RWPE1 (cell line): ENCODE measurements around the gene HAND2.

ENCODE experiments used
- CTCF ChIA-PET: fragments of 350-600 bp; sonication (Branson Sonifier 250); formaldehyde crosslinking; extraction: SDS; loops from one replicate; lab custom pipeline; 2021; lab: Yijun Ruan, JAX
- POLR2A ChIA-PET: fragments of 400-600 bp; formaldehyde crosslinking; extraction: SDS; loops from one replicate; lab custom pipeline; 2020; ENCODE audit warnings: antibody characterized with exemption; ENCODE audit not compliant: low non-redundant PET; lab: Yijun Ruan, JAX
- DNase-seq: peaks from one replicate; pipeline ENCODE4 v3.0.0; 2012; ENCODE audit warnings: low spot score
- H3K27ac ChIP-seq: fragments of 450-650 bp; 2 replicates; pipeline ENCODE4 v1.5.1; 2017
- TF ChIP-seq, protein P1 (sequence below): fragments of 450-650 bp; conservative IDR thresholded peaks from 2 replicates; pipeline ENCODE4 v1.5.1; 2017; ENCODE audit warnings: low read depth, mild to moderate bottlenecking

The HAND2 gene

DNA sequence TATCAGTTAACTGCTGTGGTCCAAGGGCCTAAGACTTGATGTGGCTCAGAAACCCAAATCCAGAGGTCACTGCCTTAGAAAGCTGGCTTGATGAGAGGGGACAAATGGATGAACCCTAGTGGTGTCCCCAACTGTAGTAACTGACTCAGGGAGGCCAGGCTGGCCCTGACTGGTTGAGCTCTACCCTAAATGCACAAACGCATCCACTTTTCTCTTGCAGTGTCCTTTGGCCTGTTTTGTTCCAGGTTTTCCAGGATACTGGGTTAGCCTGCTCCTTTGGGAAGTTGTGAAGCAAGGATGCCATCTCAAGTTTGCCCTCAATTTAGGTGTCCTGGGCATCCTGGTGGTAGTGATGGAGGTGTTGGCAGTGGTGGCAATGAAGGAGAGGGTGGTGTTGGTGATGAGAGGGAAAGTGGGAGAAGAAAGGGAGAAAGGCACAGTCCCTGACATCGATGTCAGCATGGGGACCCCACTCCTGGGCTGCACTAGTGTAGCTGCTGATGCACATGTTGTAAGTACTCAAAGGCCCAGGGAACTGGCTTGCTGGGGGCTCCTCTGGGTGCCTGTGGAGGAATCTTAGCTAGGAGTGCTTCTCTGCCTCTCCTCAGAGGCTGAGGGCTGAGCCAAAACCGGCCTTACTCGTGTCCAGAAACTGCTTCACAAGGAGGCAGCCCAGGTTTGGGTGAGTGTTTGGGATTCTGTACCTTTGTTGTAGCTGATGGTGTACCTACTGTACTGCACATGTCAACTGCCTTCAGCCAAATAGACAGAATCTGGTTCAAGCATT, 2.9 kb upstream of the HAND2 start:
- POLR2A ChIA-PET, result no interaction called here
- no peak overlapping the region for H3K27ac ChIP-seq
- TF ChIP-seq, protein P1, sequence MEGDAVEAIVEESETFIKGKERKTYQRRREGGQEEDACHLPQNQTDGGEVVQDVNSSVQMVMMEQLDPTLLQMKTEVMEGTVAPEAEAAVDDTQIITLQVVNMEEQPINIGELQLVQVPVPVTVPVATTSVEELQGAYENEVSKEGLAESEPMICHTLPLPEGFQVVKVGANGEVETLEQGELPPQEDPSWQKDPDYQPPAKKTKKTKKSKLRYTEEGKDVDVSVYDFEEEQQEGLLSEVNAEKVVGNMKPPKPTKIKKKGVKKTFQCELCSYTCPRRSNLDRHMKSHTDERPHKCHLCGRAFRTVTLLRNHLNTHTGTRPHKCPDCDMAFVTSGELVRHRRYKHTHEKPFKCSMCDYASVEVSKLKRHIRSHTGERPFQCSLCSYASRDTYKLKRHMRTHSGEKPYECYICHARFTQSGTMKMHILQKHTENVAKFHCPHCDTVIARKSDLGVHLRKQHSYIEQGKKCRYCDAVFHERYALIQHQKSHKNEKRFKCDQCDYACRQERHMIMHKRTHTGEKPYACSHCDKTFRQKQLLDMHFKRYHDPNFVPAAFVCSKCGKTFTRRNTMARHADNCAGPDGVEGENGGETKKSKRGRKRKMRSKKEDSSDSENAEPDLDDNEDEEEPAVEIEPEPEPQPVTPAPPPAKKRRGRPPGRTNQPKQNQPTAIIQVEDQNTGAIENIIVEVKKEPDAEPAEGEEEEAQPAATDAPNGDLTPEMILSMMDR, result no peak
- CTCF ChIA-PET, result no interaction called here
- DNase-seq, result no peak

DNA sequence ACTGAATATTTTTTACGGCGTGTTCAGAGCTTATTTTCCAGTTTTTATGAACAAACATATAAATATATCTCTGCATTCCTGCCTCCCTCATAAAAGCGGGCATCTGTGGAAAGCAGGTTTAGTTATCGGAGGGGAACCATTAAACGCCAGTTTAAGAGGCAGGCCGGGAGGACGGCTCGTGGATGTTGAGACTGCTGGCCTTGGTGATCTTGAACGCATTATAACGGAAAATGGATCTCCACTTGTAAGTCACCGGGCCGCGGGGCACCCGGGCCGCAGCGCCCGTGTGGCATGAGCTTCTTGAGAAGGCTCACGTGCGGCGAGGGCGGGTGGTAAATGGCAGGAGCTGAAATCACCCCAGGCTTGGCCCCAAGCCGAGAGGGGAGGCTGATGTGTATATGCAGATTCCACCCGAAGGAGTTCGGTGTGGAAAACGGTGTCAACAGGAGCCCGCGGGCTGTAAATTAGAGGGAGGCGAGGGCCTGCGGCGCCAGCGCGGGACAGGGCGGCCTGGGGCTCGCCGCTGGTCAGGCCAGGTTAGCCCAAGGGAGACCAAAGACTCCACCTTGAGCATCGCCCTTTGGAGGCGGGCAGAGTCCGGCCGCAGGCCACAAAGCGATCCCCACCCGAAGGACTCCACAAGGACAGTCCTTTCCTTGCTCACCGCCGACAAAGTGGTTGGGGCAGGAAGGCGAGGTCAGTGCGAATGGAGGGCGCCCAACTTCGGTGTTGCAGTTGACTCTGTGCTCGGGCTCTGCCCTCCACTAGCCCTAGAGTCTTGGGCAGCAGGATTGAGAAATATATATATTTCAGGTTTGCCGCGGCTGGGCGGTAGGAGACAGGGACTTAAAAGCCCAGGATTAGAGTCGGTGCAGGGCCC, 1.3 kb upstream of the HAND2 start:
- ChIA-PET CTCF (no interaction called here), POLR2A (no interaction called here)
- no peak for DNase-seq
- TF ChIP-seq, protein P1, result no peak
- H3K27ac ChIP-seq, result no peak overlapping the region

DNA sequence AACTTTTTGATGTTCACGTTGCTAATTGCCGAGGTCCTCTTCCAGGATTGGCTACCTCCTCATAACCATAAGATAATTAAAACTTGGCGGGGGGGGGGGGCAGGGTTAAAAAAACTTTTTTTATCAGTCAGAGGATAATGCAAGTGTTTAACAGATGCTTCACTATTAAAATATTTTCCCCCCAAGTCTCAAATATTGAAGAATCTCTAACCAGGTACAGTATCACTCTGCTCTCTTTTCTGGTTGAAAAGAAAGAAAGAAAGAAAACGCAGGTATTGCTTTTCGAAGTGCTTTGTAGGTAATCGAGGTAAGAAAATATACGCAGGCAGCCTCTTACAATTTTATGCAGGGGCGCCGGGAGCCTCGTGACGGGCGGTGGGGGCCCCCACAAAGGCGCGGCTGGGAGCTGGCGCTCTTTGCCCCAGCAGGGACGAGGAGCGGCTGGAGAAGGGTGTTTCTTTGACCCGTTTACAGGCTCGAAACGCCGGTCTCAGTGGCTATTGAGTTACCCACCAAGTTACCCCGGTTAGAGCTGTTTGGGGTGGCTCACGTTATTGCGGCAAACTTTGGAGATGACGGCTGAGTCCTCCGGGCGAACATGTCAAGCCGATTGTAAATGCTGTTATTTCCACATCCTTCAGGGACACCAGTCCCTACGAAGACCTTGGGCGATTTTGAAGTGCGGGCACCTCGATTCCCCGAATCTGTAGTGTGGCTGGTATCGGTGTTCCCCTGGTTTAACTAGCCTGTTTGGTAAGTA, 477 bp upstream of the HAND2 start:
- TF ChIP-seq, protein P1, result no peak
- POLR2A ChIA-PET, result no interaction called here

DNA sequence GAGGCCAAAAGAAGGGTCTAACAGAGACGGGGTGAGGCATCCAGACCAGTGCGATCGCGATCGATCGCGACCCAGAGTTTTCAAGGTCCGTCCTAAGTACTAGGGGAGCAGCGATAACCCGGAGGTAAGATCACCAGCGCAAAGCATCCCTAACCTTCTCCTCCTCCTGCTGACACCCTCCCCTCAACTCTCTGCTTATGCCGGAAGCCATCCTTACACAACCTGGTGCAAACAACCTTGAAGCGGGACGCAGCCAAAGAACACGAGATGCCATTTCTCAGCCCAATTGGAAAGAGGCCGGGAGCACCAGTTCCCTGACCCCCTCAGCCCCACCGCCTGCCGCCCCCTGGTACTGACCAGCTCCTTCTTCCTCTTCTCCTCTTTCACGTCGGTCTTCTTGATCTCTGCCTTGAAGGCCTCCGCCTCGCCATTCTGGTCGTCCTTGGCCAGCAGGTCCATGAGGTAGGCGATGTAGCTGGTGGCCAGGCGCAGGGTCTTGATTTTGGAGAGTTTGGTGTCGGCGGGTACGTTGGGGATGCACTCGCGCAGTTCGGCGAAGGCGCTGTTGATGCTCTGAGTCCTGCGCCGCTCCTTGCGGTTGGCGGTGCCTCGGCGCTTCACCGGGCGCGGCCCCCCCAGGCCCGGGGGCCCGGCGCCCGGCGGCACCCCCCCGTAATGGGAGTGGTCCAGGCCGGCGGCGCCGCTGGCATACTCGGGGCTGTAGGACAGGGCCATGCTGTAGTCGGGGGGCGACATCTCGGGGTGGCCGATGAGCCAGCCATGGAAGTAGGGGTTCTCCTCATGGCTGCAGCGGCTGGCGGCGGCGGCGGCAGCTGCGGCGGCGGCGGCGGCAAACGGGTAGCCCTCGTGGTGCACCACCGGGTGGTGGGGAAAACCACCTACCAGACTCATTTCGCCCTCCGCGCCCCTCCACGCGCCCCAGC, 1.4 kb downstream of the HAND2 start:
- TF ChIP-seq, protein P1, result no peak
- POLR2A ChIA-PET, result no interaction called here
- CTCF ChIA-PET, result interaction anchor here (0.6 kb wide), 1 partner anchor 628 kb away, joined by 5 read pairs; no protein-coding TSS in a partner anchor
- no peak for DNase-seq
- no peak overlapping the region for H3K27ac ChIP-seq

More for the DNA sequence above, 477 bp upstream of the HAND2 start:
- H3K27ac ChIP-seq, result no peak overlapping the region
- no peak for DNase-seq
- CTCF ChIA-PET, result interaction anchor here (1.1 kb wide), 1 partner anchor 7 kb away, joined by 3 read pairs; no protein-coding TSS in a partner anchor

DNA sequence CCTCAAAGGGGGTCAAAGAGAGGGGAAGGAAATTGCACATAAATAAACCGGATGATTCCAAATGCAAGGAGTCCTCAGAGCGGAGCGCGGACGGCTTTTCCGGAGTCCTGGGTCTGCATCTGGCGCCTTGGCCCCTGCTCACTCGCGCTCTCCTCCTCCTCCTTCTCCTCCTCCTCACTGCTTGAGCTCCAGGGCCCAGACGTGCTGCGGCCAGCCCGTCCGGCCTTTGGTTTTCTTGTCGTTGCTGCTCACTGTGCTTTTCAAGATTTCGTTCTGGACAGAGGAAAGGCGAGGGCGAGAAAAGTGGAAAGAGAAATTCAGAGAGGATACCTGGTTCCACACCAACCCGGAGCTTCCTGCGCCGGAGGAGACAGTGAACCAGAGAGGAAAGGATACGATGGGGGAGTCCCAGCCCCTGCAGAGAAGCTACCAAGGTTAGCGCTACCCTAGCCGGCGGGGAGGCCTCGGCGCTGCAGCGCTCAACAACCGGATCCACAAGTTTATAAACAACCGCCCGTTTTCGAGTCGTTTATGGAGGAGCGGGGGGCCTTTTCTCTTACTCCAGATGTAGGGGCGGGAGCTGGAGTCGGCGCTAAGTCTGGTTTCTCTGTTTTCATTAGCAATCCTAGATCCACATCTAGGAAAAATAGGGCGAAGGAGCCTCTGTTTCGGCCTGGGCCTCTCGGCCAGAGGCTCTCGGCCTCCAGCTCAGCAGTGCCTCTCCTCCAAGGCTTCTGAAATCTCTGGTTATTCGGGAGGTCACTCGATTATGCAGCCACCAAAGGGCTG, 2.7 kb downstream of the HAND2 start:
- H3K27ac ChIP-seq, result no peak overlapping the region
- POLR2A ChIA-PET, result no interaction called here
- no peak for DNase-seq
- CTCF ChIA-PET, result interaction anchor here (0.6 kb wide), 1 partner anchor 9 kb away, joined by 3 read pairs; no protein-coding TSS in a partner anchor
- TF ChIP-seq, protein P1, result no peak
